GM19193 (cell line): ENCODE measurements around the gene EGFLAM.

Experiments used
- POLR2A ChIP-seq: IDR thresholded peaks from 4 replicates; pipeline ENCODE4 v1.6.1; 2011; ENCODE audit not compliant: insufficient read depth, insufficient read length; ENCODE audit errors: extremely low read depth

EGFLAM gene

DNA sequence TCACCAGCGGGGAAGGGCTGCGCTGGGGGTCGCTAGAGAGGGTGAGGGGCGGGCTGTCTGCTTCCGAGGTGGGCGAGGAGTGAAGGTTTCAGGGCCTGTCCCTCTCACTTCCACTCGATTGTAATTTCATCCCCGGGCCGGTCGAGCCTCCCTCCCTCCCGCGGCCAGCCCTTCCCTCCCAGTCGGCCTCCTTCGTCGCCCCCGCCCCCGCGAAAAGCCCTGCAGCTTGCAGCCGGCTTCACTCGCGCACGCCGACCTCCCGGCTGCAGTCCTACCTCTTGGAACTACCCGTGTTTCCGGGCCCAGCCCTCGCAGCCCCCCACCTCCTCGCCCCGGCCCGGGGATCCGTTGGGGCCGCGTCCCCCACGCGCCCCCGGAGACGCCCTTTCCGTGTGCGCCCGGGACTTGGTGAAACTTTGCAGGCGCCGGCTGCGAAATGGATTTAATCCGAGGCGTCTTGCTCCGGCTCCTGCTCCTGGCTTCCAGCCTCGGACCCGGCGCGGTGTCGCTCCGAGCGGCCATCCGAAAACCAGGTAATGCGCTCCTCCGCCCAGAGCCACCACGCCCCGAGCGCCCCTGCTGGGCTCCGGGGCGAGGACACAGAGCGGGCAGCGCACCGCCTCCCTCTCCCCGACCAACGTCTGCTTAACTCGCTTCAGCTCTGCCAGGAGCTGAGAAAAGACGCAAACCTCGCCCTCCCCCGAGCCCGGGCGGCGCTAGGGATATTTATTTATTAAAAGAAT lies at the start of gene EGFLAM:
EGFLAM (plus strand) TSS at position 241 of the 743 bp plus-strand sequence; CDS start at position 437, 196 bp downstream.
- no peak for TF ChIP-seq POLR2A

DNA sequence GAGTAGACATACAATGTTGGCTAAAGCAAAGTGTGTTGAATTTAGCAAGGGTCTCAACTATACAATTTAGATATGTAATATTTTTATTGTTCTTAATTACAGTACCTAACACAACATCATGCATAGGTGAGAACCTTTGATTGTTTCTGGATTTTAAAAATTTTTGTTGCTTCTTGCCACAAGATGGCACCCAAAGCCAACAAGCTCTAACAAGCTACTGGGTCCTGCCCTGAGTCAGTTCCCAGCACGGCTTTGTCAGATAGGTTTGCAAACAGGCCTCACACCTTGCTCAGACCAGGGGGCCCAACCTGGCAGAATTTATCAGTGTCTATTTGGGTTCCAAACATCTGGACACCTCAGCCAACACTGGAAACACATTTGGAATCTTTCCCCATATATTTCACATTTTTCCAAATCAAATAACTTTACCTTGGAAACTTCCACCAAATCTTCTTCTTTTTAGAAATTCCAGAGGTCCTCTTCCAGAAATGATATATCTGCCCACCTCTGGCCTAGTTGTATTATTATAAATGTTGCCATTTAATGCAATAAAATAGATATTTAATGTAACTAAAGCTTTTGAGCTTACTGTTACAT lies 49.5 kb upstream of the EGFLAM start:
- TF ChIP-seq POLR2A = no peak

DNA sequence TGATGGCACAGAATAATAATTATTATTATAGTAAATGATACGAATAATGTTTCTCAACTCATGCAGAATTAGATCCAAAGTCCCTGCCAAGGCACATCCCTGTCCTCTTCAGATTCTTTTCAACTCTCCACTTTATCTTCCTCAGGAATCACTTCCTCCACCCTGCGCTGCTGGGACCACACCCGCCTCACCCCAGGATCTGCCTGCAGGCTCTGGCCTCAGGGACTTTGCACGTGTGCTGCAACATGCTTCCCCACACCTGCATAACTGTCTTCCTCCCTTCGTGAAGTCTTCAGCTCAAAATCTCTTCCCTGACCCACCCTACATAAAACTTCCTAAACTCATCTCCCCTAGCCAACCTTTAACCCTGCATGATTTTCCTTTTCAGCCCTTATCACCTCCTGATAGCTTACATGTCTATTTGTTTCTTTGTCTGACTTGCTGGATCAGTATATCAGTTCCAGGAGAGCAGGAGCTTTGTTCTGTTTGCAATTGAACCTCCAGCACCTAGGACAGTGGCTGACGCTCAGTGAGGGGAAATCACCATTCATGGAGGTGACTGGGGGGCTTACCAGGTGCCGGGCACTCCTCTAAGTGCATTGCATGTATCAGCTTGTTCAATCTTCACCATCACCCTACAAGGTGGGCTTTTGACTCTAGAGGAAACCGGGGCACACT lies 47.5 kb upstream of the EGFLAM start:
- no peak for TF ChIP-seq POLR2A

GRCh38 chr5:38211354-38211710 lies 47.0 kb upstream of the EGFLAM start:
- no peak for TF ChIP-seq POLR2A

GRCh38 chr5:38212307-38212706 lies 46.1 kb upstream of the EGFLAM start:
- no peak for TF ChIP-seq POLR2A

DNA sequence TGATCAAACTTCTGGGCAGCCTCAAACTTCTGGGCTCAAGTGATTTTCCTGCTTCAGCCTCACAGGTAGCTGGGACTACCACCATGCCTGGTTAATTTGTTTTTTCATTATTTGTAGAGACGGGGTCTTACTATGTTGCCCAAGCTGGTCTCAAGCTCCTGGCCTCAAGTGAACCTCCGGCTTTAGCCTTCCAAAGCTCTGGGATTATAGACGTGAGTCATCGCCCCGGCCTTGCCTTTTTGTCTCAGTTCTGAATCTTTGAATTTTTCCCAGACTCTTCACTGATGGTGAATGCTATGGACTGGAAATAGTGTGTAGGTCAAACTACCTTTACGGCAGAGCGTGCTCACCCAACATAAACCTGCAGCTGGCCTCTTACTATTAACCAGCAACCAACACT lies 32.3 kb upstream of the EGFLAM start:
- TF ChIP-seq POLR2A = no peak

- no peak for TF ChIP-seq POLR2A
Observed at GRCh38 chr5:38228914-38229313, 29.4 kb upstream of the EGFLAM start.

GRCh38 chr5:38234737-38235136 lies 23.6 kb upstream of the EGFLAM start:
- TF ChIP-seq POLR2A = no peak

DNA sequence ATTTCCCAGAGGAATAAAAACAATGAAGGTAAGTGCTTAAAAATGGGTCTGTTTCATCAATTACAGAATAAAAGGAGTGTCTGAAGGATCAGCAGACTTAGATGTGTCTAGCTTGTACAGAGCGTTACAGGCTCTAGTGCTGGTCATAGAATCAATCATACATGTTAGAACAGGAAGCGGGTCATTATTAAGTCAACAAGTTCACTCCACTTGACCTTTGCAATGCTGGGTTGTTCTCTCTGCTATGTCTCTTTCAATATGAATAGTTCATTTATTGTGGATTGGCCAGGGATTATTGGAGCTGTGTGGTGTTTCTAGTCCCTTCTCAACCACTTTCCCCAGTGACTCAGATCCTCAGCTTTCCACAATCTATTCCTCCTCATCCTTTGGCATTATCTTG lies 20.7 kb upstream of the EGFLAM start:
- no peak for TF ChIP-seq POLR2A

GRCh38 chr5:38240212-38240611 lies 18.1 kb upstream of the EGFLAM start:
- no peak for TF ChIP-seq POLR2A

DNA sequence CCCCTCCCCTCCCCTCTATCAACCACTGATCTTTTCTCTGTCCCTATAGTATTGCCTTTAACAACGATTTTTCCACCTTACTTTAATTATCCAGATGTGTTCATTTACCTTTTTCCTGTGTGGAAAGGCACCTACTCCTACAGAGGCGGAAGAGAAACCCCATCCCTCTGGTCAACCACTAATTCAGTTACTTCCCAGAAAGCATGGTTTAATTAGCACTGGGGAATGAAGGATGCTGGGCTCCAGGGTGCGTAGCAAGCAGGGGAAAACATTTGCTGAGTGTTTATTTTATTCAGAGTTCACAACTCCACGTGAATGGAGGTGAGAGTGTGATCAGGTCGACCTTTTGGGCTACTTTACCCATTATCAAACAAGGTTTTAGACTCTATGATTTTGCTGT lies 16.7 kb upstream of the EGFLAM start:
- no peak for TF ChIP-seq POLR2A

GRCh38 chr5:38245307-38245706 lies 13.1 kb upstream of the EGFLAM start:
- no peak for TF ChIP-seq POLR2A

DNA sequence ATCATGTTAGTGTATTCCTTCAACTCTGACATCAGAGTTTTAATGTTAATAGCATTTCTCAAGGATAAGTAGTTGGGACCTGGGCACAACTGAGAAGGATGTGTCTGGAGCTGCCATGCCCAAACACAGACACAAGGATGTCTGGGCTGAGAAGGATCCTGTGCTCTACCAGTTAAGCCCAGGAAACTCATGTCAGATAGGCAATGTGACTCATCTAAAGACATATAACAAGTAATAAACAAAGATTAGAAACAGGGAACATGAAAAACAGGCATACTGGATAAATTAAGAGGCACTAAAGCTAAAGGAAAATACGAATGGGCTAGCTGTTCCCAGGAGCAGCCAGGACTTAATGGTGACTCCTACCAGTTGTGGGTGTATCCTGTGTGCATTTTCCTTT lies 9.1 kb upstream of the EGFLAM start:
- no peak for TF ChIP-seq POLR2A

DNA sequence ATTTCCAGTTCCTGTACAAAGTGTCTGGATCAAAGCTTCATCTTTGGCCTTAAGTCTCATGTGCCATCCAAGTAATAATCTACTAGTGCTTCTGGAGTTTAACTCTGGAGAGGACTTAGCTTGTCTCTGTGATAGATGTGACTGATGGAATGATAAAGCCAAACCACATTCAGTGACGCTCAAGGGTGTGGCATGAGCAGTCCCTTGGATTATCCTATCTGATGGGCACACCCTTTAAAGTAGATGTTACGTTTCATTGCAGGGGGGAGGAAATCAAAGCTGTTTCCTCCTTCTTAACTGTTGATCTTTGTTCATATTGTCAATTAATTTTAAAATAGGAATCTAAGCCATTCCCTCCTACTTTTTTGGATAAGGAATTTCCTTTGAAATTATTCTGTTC lies 8.5 kb upstream of the EGFLAM start:
- no peak for TF ChIP-seq POLR2A

DNA sequence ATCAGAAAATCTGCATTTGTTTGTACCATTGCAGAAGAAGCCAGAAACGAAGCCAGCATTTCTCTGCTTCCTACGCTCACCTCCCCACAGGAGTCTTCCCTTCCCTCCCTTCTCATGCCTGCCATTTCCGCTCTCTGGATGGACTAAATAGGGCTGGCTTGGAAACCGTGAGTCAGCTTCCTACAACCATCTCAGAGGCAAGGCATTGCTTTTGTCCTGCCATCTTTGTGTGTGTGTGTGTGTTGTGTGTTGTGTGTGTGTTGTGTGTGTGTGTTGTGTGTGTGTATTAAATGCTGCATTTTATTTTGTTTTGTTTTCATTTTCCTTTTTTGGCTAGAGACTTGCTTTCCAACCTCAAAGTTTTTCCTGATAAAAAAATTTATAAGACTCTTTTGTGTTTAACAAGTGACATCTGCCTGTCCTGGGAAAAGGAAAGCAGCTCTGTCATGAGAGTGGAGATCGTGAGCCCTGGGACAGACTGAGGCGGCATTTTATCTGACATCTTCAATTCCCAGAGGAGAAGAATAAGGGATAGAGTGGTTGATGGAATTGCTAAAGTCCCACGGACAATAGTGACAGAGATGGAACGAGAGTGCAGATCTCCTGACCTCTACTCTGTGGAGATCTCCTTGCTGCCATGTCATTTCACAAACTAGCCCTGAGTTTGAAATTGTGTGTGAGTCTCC lies 7.5 kb upstream of the EGFLAM start:
- TF ChIP-seq POLR2A = no peak
